ENCODE measurements around the gene NR4A1. TPM values are rescaled to one million over a fixed set of nuclear protein-coding genes. Genes with fewer than 3 reads are reported as not detected.

NR4A1 gene
- total RNA-seq, 2 donors from 2014 or later, result 17.7 to 18.4 TPM

DNA sequence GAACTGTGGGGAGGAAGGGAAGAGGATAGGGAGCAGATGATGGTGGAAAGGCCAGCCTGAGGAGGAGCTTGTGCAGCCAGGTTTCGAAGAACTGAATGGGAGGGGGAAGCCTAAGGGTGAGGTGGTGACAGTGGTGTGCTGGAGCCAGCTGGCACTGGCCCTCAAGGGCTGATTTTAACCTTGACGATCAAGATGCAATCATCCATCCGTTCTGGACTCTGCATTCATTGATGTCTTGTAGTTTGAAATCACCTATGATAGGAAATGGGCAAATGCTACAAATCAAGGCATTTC lies 15.8 kb downstream of the NR4A1 start:
- no peak overlapping the region for H3K27ac ChIP-seq (ENCODE audit: low read depth, low read length)
- DNase-seq, result no peak
- no peaks in the 10 kb centered on the region for H3K36me3 ChIP-seq (ENCODE audit: control insufficient read depth, insufficient read depth, low read length)
- Mint-ChIP-seq H3K4me1 (peaks cover 20% of the 10 kb centered on the region), H3K27ac (no peak overlapping the region), H3K36me3 (ENCODE audit: low read depth) (peaks cover 2% of the 10 kb centered on the region), H3K4me3 (no peak overlapping the region), H3K27me3 (ENCODE audit: insufficient read depth) (peaks cover 30% of the 10 kb centered on the region), H3K9me3 (peaks cover 1% of the 10 kb centered on the region)
- H3K9ac ChIP-seq (ENCODE audit: extremely low read depth, low read length, poor library complexity, severe bottlenecking), result no peak overlapping the region
- no peak overlapping the region for H3K4me3 ChIP-seq (ENCODE audit: low read length)
- peaks cover 19% of the 10 kb centered on the region for H3K27me3 ChIP-seq (ENCODE audit: control insufficient read depth, insufficient read depth, low read length, poor library complexity, severe bottlenecking)
- no peaks in the 10 kb centered on the region for H3K4me1 ChIP-seq (ENCODE audit: control insufficient read depth, insufficient read depth, low read length)
- TF ChIP-seq, protein P1, sequence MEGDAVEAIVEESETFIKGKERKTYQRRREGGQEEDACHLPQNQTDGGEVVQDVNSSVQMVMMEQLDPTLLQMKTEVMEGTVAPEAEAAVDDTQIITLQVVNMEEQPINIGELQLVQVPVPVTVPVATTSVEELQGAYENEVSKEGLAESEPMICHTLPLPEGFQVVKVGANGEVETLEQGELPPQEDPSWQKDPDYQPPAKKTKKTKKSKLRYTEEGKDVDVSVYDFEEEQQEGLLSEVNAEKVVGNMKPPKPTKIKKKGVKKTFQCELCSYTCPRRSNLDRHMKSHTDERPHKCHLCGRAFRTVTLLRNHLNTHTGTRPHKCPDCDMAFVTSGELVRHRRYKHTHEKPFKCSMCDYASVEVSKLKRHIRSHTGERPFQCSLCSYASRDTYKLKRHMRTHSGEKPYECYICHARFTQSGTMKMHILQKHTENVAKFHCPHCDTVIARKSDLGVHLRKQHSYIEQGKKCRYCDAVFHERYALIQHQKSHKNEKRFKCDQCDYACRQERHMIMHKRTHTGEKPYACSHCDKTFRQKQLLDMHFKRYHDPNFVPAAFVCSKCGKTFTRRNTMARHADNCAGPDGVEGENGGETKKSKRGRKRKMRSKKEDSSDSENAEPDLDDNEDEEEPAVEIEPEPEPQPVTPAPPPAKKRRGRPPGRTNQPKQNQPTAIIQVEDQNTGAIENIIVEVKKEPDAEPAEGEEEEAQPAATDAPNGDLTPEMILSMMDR (conservative IDR thresholded peaks at IDR 0.05), result no peak
- WGBS, 2 experiments (ENCODE audit: insufficient coverage in 1 of 2, insufficient read length in 1 of 2), result 81 to 83% methylated on average over 2 to 3 of the region's 3 CpGs
- no peaks in the 10 kb centered on the region for H3K9me3 ChIP-seq (ENCODE audit: control insufficient read depth, low read length)

DNA sequence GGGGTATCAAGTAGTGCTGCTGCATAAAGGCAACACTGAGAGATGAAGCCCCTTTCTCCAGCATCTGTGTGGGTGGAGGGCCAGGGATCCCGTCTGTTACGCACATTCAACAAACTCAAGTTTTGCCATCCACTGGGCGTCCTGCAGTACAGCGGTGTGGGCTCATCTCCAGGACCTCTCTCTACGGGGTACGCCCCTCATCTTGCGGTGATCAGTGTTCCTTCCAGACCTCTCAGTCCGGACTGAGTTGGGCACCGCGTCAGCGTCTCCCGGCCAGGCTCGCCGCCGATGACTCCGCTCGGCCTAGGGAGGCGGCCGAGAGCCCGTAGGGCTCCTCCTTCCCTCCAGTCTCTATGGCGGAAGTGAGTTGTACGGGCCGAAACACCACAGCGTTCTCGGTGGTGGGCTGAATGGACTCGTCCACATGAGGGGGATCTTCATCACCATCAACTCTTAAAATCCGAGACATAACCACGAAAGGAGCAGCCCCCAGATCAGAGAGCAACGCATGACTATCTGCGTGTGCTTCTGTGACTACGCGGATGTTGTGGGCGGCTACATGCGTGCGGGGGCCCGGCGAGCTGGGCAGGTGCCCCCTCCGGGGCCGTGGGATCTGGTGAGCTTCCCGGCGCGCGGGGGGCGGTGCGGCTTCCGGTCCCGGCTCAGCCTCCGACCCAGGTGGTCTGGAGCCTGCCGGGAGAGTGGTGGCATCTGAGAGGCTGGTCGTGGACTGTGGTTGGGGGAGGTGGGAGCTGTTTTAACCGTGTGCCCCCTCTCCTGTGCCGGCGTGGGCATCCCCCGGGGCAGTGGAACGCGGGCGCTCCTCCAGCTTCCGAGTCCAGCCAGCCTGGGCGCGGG lies 18.3 kb downstream of the NR4A1 start, which contains the start of gene ATG101:
TSS of gene ATG101 (plus strand) at position 652 of the 858 bp plus-strand sequence. CDS start 3,673 bp downstream, outside the sequence.
- H3K4me3 Mint-ChIP-seq, result peak within 1 kb of the TSS; percentile 96
- TF ChIP-seq, protein P1 (conservative IDR thresholded peaks at IDR 0.05), result peak; percentile 71
- peak within 1 kb of the TSS; percentile 100 for H3K27ac Mint-ChIP-seq
- Histone ChIP-seq H3K27ac (ENCODE audit: low read depth, low read length) (peak within 1 kb of the TSS; percentile 98), H3K9ac (ENCODE audit: extremely low read depth, low read length, poor library complexity, severe bottlenecking) (peak within 1 kb of the TSS; percentile 92), H3K4me1 (ENCODE audit: control insufficient read depth, insufficient read depth, low read length) (no peaks in the 10 kb centered on the region), H3K36me3 (ENCODE audit: control insufficient read depth, insufficient read depth, low read length) (peaks cover 16% of the 10 kb centered on the region), H3K4me3 (ENCODE audit: low read length) (peak within 1 kb of the TSS; percentile 93), H3K9me3 (ENCODE audit: control insufficient read depth, low read length) (no peaks in the 10 kb centered on the region), H3K27me3 (ENCODE audit: control insufficient read depth, insufficient read depth, low read length, poor library complexity, severe bottlenecking) (peaks cover 19% of the 10 kb centered on the region)
- H3K36me3 Mint-ChIP-seq (ENCODE audit: low read depth), result peaks cover 21% of the 10 kb centered on the region
- H3K27me3 Mint-ChIP-seq (ENCODE audit: insufficient read depth), result peaks cover 26% of the 10 kb centered on the region
- DNase-seq, result peak; percentile 98
- peaks cover 1% of the 10 kb centered on the region for H3K9me3 Mint-ChIP-seq
- WGBS, 2 experiments (ENCODE audit: insufficient coverage in 1 of 2, insufficient read length in 1 of 2), result 1 to 4% methylated on average over 20 to 60 of the region's 60 CpGs
- H3K4me1 Mint-ChIP-seq, result peaks cover 16% of the 10 kb centered on the region

DNA sequence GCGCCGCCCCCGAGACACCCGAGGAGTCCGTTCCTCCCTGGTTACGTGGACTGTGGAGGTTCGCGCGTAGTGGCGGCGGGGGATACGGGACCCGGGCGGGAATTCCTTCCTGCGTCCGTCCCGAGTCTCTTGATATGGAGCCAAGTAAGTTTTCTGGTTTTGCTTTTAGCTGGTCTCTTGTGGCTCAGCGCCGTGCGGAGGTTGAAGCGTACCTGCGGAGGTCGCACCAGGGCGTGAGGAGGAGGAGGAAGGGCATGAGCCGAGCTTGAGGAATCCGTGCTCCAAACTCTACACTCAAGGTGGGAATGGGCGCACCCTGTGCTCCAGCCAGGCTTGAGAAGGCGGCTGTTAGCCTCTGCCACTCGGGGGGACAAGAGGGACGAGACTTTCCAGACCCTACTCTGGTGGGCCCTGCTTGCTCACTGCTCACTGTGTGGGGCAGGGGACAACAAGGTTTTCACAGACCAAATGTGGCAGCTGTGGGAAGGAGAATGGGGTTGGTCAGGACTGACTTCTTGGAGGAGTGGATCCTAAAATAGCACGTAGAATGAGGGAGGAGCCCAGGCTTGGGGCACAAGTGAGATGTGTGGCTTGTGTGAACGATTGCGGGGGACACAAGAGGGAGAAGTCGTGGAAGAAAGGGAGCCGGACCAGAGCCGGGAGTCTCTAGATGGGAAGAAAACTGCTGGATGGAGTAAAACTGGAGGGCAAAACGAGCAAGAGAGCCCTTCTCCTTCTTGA lies 19.1 kb downstream of the NR4A1 start:
- Mint-ChIP-seq H3K9me3 (peaks cover 1% of the 10 kb centered on the region), H3K27me3 (ENCODE audit: insufficient read depth) (peaks cover 20% of the 10 kb centered on the region), H3K4me1 (peaks cover 16% of the 10 kb centered on the region), H3K27ac (peak overlapping the region; percentile 100), H3K36me3 (ENCODE audit: low read depth) (peaks cover 23% of the 10 kb centered on the region), H3K4me3 (peak overlapping the region; percentile 96)
- TF ChIP-seq, protein P1 (conservative IDR thresholded peaks at IDR 0.05), result peak; percentile 22
- Histone ChIP-seq H3K4me3 (ENCODE audit: low read length) (peak overlapping the region; percentile 93), H3K4me1 (ENCODE audit: control insufficient read depth, insufficient read depth, low read length) (no peaks in the 10 kb centered on the region), H3K9me3 (ENCODE audit: control insufficient read depth, low read length) (no peaks in the 10 kb centered on the region), H3K27me3 (ENCODE audit: control insufficient read depth, insufficient read depth, low read length, poor library complexity, severe bottlenecking) (peaks cover 17% of the 10 kb centered on the region), H3K9ac (ENCODE audit: extremely low read depth, low read length, poor library complexity, severe bottlenecking) (peak overlapping the region; percentile 92), H3K36me3 (ENCODE audit: control insufficient read depth, insufficient read depth, low read length) (peaks cover 18% of the 10 kb centered on the region), H3K27ac (ENCODE audit: low read depth, low read length) (no peak overlapping the region)
- WGBS, 2 experiments (ENCODE audit: insufficient coverage in 1 of 2, insufficient read length in 1 of 2), result 5 to 11% methylated on average over 26 to 37 of the region's 37 CpGs
- DNase-seq, result no peak

Measured in endodermal cell (in vitro differentiated cells).